Measurements from ENCODE around the gene CCL28.

GRCh38 chr5:43437062-43437660, 25.0 kb upstream of the CCL28 start:
- TF ChIP-seq CTCF (conservative IDR thresholded peaks at IDR 0.05): no peak
- no peak for TF ChIP-seq EZH2 (IDR thresholded peaks at IDR 0.05; ENCODE audit: low read depth)
